ENCODE measurements around the gene MTX2.
A peak's percentile ranks its signal among the peaks of the same experiment; 100 is the strongest.

The MTX2 gene

GRCh38 chr2:176242276-176242675 lies 27.0 kb upstream of the MTX2 start:
- Histone ChIP-seq H3K4me3 (no peak overlapping the region), H3K27ac (no peak overlapping the region)
- no peak for TF ChIP-seq CTCF (IDR thresholded peaks at IDR 0.05)
- DNase-seq (ENCODE audit: low spot score): no peak

- no peak overlapping the region for H3K4me3 ChIP-seq
- no peak for TF ChIP-seq CTCF (IDR thresholded peaks at IDR 0.05)
- DNase-seq (ENCODE audit: low spot score): no peak
Measured at GRCh38 chr2:176246331-176246730, 22.9 kb upstream of the MTX2 start.

GRCh38 chr2:176247859-176248258 lies 21.4 kb upstream of the MTX2 start:
- DNase-seq (ENCODE audit: low spot score): no peak
- H3K4me3 ChIP-seq: no peak overlapping the region
- TF ChIP-seq CTCF (IDR thresholded peaks at IDR 0.05): no peak
- H3K27ac ChIP-seq: no peak overlapping the region

More at GRCh38 chr2:176246331-176246730, 22.9 kb upstream of the MTX2 start:
- H3K27ac ChIP-seq: no peak overlapping the region

- DNase-seq (ENCODE audit: low spot score): no peak
- Histone ChIP-seq H3K4me3 (no peak overlapping the region), H3K27ac (no peak overlapping the region)
- no peak for TF ChIP-seq CTCF (IDR thresholded peaks at IDR 0.05)
Measured at GRCh38 chr2:176251928-176252327, 17.3 kb upstream of the MTX2 start.

GRCh38 chr2:176260689-176261088 lies 8.6 kb upstream of the MTX2 start:
- no peak for DNase-seq (ENCODE audit: low spot score)
- Histone ChIP-seq H3K4me3 (no peak overlapping the region), H3K27ac (no peak overlapping the region)
- TF ChIP-seq CTCF (IDR thresholded peaks at IDR 0.05): no peak

GRCh38 chr2:176261136-176261535 lies 8.1 kb upstream of the MTX2 start:
- TF ChIP-seq CTCF (IDR thresholded peaks at IDR 0.05): no peak
- no peak for DNase-seq (ENCODE audit: low spot score)
- Histone ChIP-seq H3K27ac (no peak overlapping the region), H3K4me3 (no peak overlapping the region)

- H3K27ac ChIP-seq: peak overlapping the region; percentile 53 to 69
- no peak for TF ChIP-seq CTCF (IDR thresholded peaks at IDR 0.05)
Measured at GRCh38 chr2:176268976-176269318, 295 bp upstream of the MTX2 start.

More at GRCh38 chr2:176268976-176269318, 295 bp upstream of the MTX2 start:
- no peak for DNase-seq (ENCODE audit: low spot score)
- peak overlapping the region; percentile 79 for H3K4me3 ChIP-seq

Measured in coronary artery (tissue), 2 donors.